ENCODE measurements around the gene PPP2R2D. TPM values are rescaled to one million over a fixed set of nuclear protein-coding genes. Genes with fewer than 3 reads are reported as not detected.

Gene PPP2R2D
- total and polyA plus RNA-seq, 2 donors, result 29.3 to 32.3 TPM

GRCh38 chr10:132003282-132003924 is 102.6 kb downstream of the PPP2R2D start:
- WGBS, result 80% methylated on average over 12 of the region's 12 CpGs

GRCh38 chr10:132004052-132004451 is 103.2 kb downstream of the PPP2R2D start:
- H3K36me3 ChIP-seq (ENCODE audit: control insufficient read depth in 2 of 2, insufficient read depth in 2 of 2, low read length in 1 of 2), result no peaks in the 10 kb centered on the region
- DNase-seq (ENCODE audit: low read depth in 6 of 9, low spot score in 9 of 9), result no peak
- H3K9me3 ChIP-seq (ENCODE audit: control insufficient read depth in 2 of 2, insufficient read depth in 1 of 2, low read length in 1 of 2), result peaks cover 0 to 5% of the 10 kb centered on the region in 2 donors
- H3K27ac ChIP-seq (ENCODE audit: low read depth in 1 of 2, low read length in 1 of 2), result no peak overlapping the region
- 70% methylated on average over 10 of the region's 10 CpGs for WGBS
- H3K4me1 ChIP-seq (ENCODE audit: control insufficient read depth in 2 of 2, insufficient read depth in 2 of 2, low read length in 2 of 2), result no peaks in the 10 kb centered on the region
- H3K4me3 ChIP-seq (ENCODE audit: low read length in 2 of 2), result no peak overlapping the region
- H3K27me3 ChIP-seq (ENCODE audit: control insufficient read depth in 2 of 2, insufficient read depth in 1 of 2, low read length in 1 of 2), result peaks cover 0 to 24% of the 10 kb centered on the region in 2 donors

More at GRCh38 chr10:132003282-132003924, 102.6 kb downstream of the PPP2R2D start:
- Histone ChIP-seq H3K36me3 (ENCODE audit: control insufficient read depth in 2 of 2, insufficient read depth in 2 of 2, low read length in 1 of 2) (no peaks in the 10 kb centered on the region), H3K4me1 (ENCODE audit: control insufficient read depth in 2 of 2, insufficient read depth in 2 of 2, low read length in 2 of 2) (no peaks in the 10 kb centered on the region), H3K27me3 (ENCODE audit: control insufficient read depth in 2 of 2, insufficient read depth in 1 of 2, low read length in 1 of 2) (peaks cover 0 to 19% of the 10 kb centered on the region in 2 donors), H3K27ac (ENCODE audit: low read depth in 1 of 2, low read length in 1 of 2) (no peak overlapping the region), H3K4me3 (ENCODE audit: low read length in 2 of 2) (no peak overlapping the region), H3K9me3 (ENCODE audit: control insufficient read depth in 2 of 2, insufficient read depth in 1 of 2, low read length in 1 of 2) (peaks cover 0 to 5% of the 10 kb centered on the region in 2 donors)
- no peak for DNase-seq (ENCODE audit: low read depth in 6 of 9, low spot score in 9 of 9)

GRCh38 chr10:132005147-132005546 is 104.3 kb downstream of the PPP2R2D start:
- DNase-seq (ENCODE audit: low read depth in 6 of 9, low spot score in 9 of 9), result no peak
- no peak overlapping the region for H3K27ac ChIP-seq (ENCODE audit: low read depth in 1 of 2, low read length in 1 of 2)
- H3K36me3 ChIP-seq (ENCODE audit: control insufficient read depth in 2 of 2, insufficient read depth in 2 of 2, low read length in 1 of 2), result no peaks in the 10 kb centered on the region
- H3K4me3 ChIP-seq (ENCODE audit: low read length in 2 of 2), result no peak overlapping the region
- peaks cover 0 to 5% of the 10 kb centered on the region in 2 donors for H3K9me3 ChIP-seq (ENCODE audit: control insufficient read depth in 2 of 2, insufficient read depth in 1 of 2, low read length in 1 of 2)
- WGBS, result 99% methylated on average over 6 of the region's 6 CpGs
- H3K4me1 ChIP-seq (ENCODE audit: control insufficient read depth in 2 of 2, insufficient read depth in 2 of 2, low read length in 2 of 2), result no peaks in the 10 kb centered on the region
- peaks cover 0 to 29% of the 10 kb centered on the region in 2 donors for H3K27me3 ChIP-seq (ENCODE audit: control insufficient read depth in 2 of 2, insufficient read depth in 1 of 2, low read length in 1 of 2)

- peaks cover 0 to 36% of the 10 kb centered on the region in 2 donors for H3K27me3 ChIP-seq (ENCODE audit: control insufficient read depth in 2 of 2, insufficient read depth in 1 of 2, low read length in 1 of 2)
- DNase-seq (ENCODE audit: low read depth in 6 of 9, low spot score in 9 of 9), result no peak
- no peak overlapping the region for H3K4me3 ChIP-seq (ENCODE audit: low read length in 2 of 2)
- no peaks in the 10 kb centered on the region for H3K36me3 ChIP-seq (ENCODE audit: control insufficient read depth in 2 of 2, insufficient read depth in 2 of 2, low read length in 1 of 2)
- H3K4me1 ChIP-seq (ENCODE audit: control insufficient read depth in 2 of 2, insufficient read depth in 2 of 2, low read length in 2 of 2), result no peaks in the 10 kb centered on the region
- WGBS, result 88% methylated on average over 4 of the region's 4 CpGs
- H3K27ac ChIP-seq (ENCODE audit: low read depth in 1 of 2, low read length in 1 of 2), result no peak overlapping the region
- H3K9me3 ChIP-seq (ENCODE audit: control insufficient read depth in 2 of 2, insufficient read depth in 1 of 2, low read length in 1 of 2), result peaks cover 0 to 5% of the 10 kb centered on the region in 2 donors
Observed at GRCh38 chr10:132006966-132007365, 106.2 kb downstream of the PPP2R2D start.

- peaks cover 0 to 5% of the 10 kb centered on the region in 2 donors for H3K9me3 ChIP-seq (ENCODE audit: control insufficient read depth in 2 of 2, insufficient read depth in 1 of 2, low read length in 1 of 2)
- H3K27ac ChIP-seq (ENCODE audit: low read depth in 1 of 2, low read length in 1 of 2), result no peak overlapping the region
- whole genome bisulfite sequencing, result 94% methylated on average over 10 of the region's 10 CpGs
- DNase-seq (ENCODE audit: low read depth in 6 of 9, low spot score in 9 of 9), result no peak
- no peaks in the 10 kb centered on the region for H3K4me1 ChIP-seq (ENCODE audit: control insufficient read depth in 2 of 2, insufficient read depth in 2 of 2, low read length in 2 of 2)
- no peaks in the 10 kb centered on the region for H3K36me3 ChIP-seq (ENCODE audit: control insufficient read depth in 2 of 2, insufficient read depth in 2 of 2, low read length in 1 of 2)
- H3K4me3 ChIP-seq (ENCODE audit: low read length in 2 of 2), result no peak overlapping the region
- H3K27me3 ChIP-seq (ENCODE audit: control insufficient read depth in 2 of 2, insufficient read depth in 1 of 2, low read length in 1 of 2), result peaks cover 0 to 34% of the 10 kb centered on the region in 2 donors
Observed at GRCh38 chr10:132007681-132008080, 106.9 kb downstream of the PPP2R2D start.

Other genes with a start within 250 kb of the PPP2R2D start
- gene BNIP3, start 80.9 kb downstream of the PPP2R2D start, total RNA-seq, result 38.3 TPM
- gene BNIP3, start 80.9 kb downstream of the PPP2R2D start, polyA plus RNA-seq, result 22.7 TPM
- 0.19 TPM for gene JAKMIP3, start 164.9 kb downstream of the PPP2R2D start, total RNA-seq
- 0.39 TPM for gene JAKMIP3, start 164.9 kb downstream of the PPP2R2D start, polyA plus RNA-seq

Data from thymus (tissue), 11 donors.